GM23338 (cell line): ENCODE measurements around the gene GCH1. TPM values are rescaled to one million over a fixed set of nuclear protein-coding genes. Genes with fewer than 3 reads are reported as not detected.

Experiments used
- ATAC-seq: fragments of 200-7000 bp; cut with Tn5 transposase; 3 replicates; pipeline ENCODE4 v1.9.1; 2020
- DNase-seq: peaks from one replicate; pipeline ENCODE4 v3.0.0-alpha.2; 2015; ENCODE audit warnings: low spot score
- H2AFZ ChIP-seq: fragments of 200-600 bp; sonication (generic); 2 replicates; pipeline ENCODE4 v1.8.0; 2016; ENCODE audit warnings: antibody characterized with exemption, mild to moderate bottlenecking, moderate library complexity
- H3F3A ChIP-seq: fragments of 200-600 bp; sonication (generic); replicated peaks from 2 replicates; pipeline ENCODE4 v1.8.0; 2017; ENCODE audit warnings: antibody characterized with exemption, mixed run types, low read depth
- H3K27ac ChIP-seq: fragments of 200-600 bp; sonication (generic); 2 replicates; pipeline ENCODE4 v1.6.1; 2016; ENCODE audit warnings: low read depth
- H3K27me3 ChIP-seq: fragments of 200-600 bp; sonication (generic); 2 replicates; pipeline ENCODE4 v1.8.0; 2016; ENCODE audit warnings: mild to moderate bottlenecking, mixed run types, moderate library complexity; ENCODE audit not compliant: insufficient read depth
- H3K36me3 ChIP-seq: fragments of 200-600 bp; sonication (generic); 2 replicates; pipeline ENCODE4 v1.8.0; 2016; ENCODE audit warnings: mild to moderate bottlenecking; ENCODE audit not compliant: insufficient read depth
- H3K4me1 ChIP-seq: fragments of 200-600 bp; sonication (generic); 2 replicates; pipeline ENCODE4 v1.8.0; 2016; ENCODE audit warnings: mild to moderate bottlenecking, moderate library complexity; ENCODE audit not compliant: insufficient read depth
- H3K4me2 ChIP-seq: fragments of 200-600 bp; sonication (generic); 2 replicates; pipeline ENCODE4 v1.7.1; 2017; ENCODE audit warnings: mixed run types
- H3K4me3 ChIP-seq: fragments of 200-600 bp; sonication (generic); 2 replicates; pipeline ENCODE4 v1.6.1; 2016; ENCODE audit warnings: mixed run types
- H3K79me2 ChIP-seq: fragments of 200-600 bp; sonication (generic); replicated peaks from 2 replicates; pipeline ENCODE4 v1.8.0; 2017; ENCODE audit warnings: mild to moderate bottlenecking; ENCODE audit not compliant: insufficient read depth
- H3K9me2 ChIP-seq: fragments of 200-600 bp; sonication (generic); 2 replicates; pipeline ENCODE4 v1.8.0; 2017; ENCODE audit not compliant: insufficient read depth
- H4K20me1 ChIP-seq: fragments of 200-600 bp; sonication (generic); replicated peaks from 2 replicates; pipeline ENCODE4 v1.8.0; 2017; ENCODE audit warnings: mild to moderate bottlenecking; ENCODE audit not compliant: insufficient read depth
- H3K27ac Mint-ChIP-seq: 2 replicates; pipeline ENCODE4 v1.8.0; 2020; ENCODE audit warnings: inconsistent platforms, mild to moderate bottlenecking, moderate library complexity, mixed read lengths
- H3K27me3 Mint-ChIP-seq: 3 replicates; pipeline ENCODE4 v1.8.0; 2022; ENCODE audit warnings: low read depth, mild to moderate bottlenecking, moderate library complexity, mixed read lengths, inconsistent platforms; ENCODE audit not compliant: insufficient read depth, poor library complexity
- H3K36me3 Mint-ChIP-seq: 3 replicates; pipeline ENCODE4 v1.8.0; 2021; ENCODE audit warnings: low read depth, mild to moderate bottlenecking, inconsistent platforms, moderate library complexity, mixed read lengths
- H3K4me1 Mint-ChIP-seq: 3 replicates; pipeline ENCODE4 v1.8.0; 2020; ENCODE audit warnings: mild to moderate bottlenecking, inconsistent platforms, mixed read lengths
- H3K4me3 Mint-ChIP-seq: 3 replicates; pipeline ENCODE4 v1.8.0; 2021; ENCODE audit warnings: moderate library complexity, mild to moderate bottlenecking, inconsistent platforms, mixed read lengths
- H3K9me3 Mint-ChIP-seq: 3 replicates; pipeline ENCODE4 v1.8.0; 2020; ENCODE audit warnings: moderate library complexity, mild to moderate bottlenecking, inconsistent platforms, mixed read lengths
- CREB1 ChIP-seq: fragments of 250-450 bp; sonication (Bioruptor Pico); IDR thresholded peaks from 2 replicates; pipeline ENCODE4 v1.5.0; 2020; ENCODE audit warnings: low read depth, mild to moderate bottlenecking, moderate library complexity
- EZH2 ChIP-seq: fragments of 200-600 bp; sonication (generic); IDR thresholded peaks from one replicate; pipeline ENCODE4 v1.8.0; 2017; ENCODE audit warnings: antibody characterized with exemption, mild to moderate bottlenecking, low read depth; ENCODE audit not compliant: unreplicated experiment
- EZH2phosphoT487 ChIP-seq: fragments of 200-600 bp; sonication (generic); IDR thresholded peaks from one replicate; pipeline ENCODE4 v1.8.1; 2018; ENCODE audit warnings: antibody characterized with exemption; ENCODE audit not compliant: unreplicated experiment
- JUNB ChIP-seq: IDR thresholded peaks from one replicate; pipeline ENCODE4 v1.6.1; 2016; ENCODE audit warnings: antibody characterized with exemption; ENCODE audit not compliant: unreplicated experiment
- NANOG ChIP-seq: IDR thresholded peaks from 2 replicates; pipeline ENCODE4 v1.6.1; 2016; ENCODE audit warnings: antibody characterized with exemption, borderline replicate concordance
- POLR2AphosphoS5 ChIP-seq: IDR thresholded peaks from 2 replicates; pipeline ENCODE4 v1.6.1; 2016; ENCODE audit warnings: antibody characterized with exemption, low read depth
- ZNF331 ChIP-seq: fragments of 250-450 bp; sonication (Bioruptor Pico); IDR thresholded peaks from 2 replicates; pipeline ENCODE4 v1.5.0; 2020; ENCODE audit warnings: low read depth, mild to moderate bottlenecking, moderate library complexity
- polyA plus RNA-seq: library from polyadenylated mRNA; unstranded; fragments of >200 nt; fragmentation: Nextera tagmentation; extraction: Ambion mirVana; gene quantifications from 2 replicates; pipeline ENCODE4 v1.2.1, GENCODE V29; 2016
- total RNA-seq: library from RNA; depleted of rRNA; stranded (reverse); fragments of >200 nt; shearing (Covaris generic); gene quantifications from 2 replicates; pipeline ENCODE4 v1.2.3, GENCODE V29; 2014
- TF ChIP-seq, protein P1 (sequence below): fragments of 250-450 bp; sonication (Bioruptor Pico); IDR thresholded peaks from 2 replicates; pipeline ENCODE4 v1.5.0; 2020; ENCODE audit warnings: mild to moderate bottlenecking, moderate library complexity
- TF ChIP-seq, protein P2 (sequence below): IDR thresholded peaks from 2 replicates; pipeline ENCODE4 v1.6.1; 2016; ENCODE audit warnings: antibody characterized with exemption
- TF ChIP-seq, protein P3 (sequence below): IDR thresholded peaks from one replicate; pipeline ENCODE4 v1.6.1; 2018; ENCODE audit warnings: antibody characterized with exemption; ENCODE audit not compliant: unreplicated experiment

Gene GCH1
- total and polyA plus RNA-seq, 2 experiments from 2014 or later: 8.7 to 15.0 TPM

DNA sequence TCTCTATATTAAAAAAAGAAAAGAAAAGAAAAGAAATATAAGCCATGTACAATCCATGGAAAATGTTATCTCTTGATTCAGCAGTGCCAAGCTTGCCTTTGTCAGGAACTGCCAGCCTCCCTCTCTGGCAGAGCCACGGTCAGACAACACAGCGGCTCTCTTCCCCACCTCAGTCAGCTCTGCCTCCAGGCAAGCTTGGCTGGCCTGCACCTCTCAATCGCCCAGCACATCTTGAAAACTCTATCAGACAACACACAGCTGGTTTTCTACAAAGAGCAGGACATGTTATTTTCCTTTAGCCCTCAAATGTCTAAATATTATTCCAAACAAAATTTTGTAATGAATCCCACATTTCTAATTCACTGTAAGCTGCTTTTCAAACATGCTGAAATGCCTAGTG lies 20.0 kb upstream of the GCH1 start:
- no peaks in the 10 kb centered on the region for H3K36me3 Mint-ChIP-seq
- ATAC-seq (peak; percentile 34; the same call in 2 of the 3 replicates), DNase-seq (no peak)
- no peak overlapping the region for H3K4me2 ChIP-seq
- no peaks in the 10 kb centered on the region for H3K79me2 ChIP-seq
- H2AFZ ChIP-seq: no peak overlapping the region
- no peaks in the 10 kb centered on the region for H3K27me3 ChIP-seq
- no peaks in the 10 kb centered on the region for H4K20me1 ChIP-seq
- TF ChIP-seq CREB1: no peak
- TF ChIP-seq, protein P1, sequence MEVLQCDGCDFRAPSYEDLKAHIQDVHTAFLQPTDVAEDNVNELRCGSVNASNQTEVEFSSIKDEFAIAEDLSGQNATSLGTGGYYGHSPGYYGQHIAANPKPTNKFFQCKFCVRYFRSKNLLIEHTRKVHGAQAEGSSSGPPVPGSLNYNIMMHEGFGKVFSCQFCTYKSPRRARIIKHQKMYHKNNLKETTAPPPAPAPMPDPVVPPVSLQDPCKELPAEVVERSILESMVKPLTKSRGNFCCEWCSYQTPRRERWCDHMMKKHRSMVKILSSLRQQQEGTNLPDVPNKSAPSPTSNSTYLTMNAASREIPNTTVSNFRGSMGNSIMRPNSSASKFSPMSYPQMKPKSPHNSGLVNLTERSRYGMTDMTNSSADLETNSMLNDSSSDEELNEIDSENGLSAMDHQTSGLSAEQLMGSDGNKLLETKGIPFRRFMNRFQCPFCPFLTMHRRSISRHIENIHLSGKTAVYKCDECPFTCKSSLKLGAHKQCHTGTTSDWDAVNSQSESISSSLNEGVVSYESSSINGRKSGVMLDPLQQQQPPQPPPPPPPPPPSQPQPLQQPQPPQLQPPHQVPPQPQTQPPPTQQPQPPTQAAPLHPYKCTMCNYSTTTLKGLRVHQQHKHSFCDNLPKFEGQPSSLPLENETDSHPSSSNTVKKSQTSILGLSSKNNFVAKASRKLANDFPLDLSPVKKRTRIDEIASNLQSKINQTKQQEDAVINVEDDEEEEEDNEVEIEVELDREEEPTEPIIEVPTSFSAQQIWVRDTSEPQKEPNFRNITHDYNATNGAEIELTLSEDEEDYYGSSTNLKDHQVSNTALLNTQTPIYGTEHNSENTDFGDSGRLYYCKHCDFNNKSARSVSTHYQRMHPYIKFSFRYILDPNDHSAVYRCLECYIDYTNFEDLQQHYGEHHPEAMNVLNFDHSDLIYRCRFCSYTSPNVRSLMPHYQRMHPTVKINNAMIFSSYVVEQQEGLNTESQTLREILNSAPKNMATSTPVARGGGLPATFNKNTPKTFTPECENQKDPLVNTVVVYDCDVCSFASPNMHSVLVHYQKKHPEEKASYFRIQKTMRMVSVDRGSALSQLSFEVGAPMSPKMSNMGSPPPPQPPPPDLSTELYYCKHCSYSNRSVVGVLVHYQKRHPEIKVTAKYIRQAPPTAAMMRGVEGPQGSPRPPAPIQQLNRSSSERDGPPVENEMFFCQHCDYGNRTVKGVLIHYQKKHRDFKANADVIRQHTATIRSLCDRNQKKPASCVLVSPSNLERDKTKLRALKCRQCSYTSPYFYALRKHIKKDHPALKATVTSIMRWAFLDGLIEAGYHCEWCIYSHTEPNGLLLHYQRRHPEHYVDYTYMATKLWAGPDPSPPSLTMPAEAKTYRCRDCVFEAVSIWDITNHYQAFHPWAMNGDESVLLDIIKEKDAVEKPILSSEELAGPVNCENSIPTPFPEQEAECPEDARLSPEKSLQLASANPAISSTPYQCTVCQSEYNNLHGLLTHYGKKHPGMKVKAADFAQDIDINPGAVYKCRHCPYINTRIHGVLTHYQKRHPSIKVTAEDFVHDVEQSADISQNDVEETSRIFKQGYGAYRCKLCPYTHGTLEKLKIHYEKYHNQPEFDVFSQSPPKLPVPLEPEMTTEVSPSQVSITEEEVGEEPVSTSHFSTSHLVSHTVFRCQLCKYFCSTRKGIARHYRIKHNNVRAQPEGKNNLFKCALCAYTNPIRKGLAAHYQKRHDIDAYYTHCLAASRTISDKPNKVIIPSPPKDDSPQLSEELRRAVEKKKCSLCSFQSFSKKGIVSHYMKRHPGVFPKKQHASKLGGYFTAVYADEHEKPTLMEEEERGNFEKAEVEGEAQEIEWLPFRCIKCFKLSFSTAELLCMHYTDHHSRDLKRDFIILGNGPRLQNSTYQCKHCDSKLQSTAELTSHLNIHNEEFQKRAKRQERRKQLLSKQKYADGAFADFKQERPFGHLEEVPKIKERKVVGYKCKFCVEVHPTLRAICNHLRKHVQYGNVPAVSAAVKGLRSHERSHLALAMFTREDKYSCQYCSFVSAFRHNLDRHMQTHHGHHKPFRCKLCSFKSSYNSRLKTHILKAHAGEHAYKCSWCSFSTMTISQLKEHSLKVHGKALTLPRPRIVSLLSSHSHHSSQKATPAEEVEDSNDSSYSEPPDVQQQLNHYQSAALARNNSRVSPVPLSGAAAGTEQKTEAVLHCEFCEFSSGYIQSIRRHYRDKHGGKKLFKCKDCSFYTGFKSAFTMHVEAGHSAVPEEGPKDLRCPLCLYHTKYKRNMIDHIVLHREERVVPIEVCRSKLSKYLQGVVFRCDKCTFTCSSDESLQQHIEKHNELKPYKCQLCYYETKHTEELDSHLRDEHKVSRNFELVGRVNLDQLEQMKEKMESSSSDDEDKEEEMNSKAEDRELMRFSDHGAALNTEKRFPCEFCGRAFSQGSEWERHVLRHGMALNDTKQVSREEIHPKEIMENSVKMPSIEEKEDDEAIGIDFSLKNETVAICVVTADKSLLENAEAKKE (CRISPR knock-in tag): no peak
- TF ChIP-seq, protein P2, sequence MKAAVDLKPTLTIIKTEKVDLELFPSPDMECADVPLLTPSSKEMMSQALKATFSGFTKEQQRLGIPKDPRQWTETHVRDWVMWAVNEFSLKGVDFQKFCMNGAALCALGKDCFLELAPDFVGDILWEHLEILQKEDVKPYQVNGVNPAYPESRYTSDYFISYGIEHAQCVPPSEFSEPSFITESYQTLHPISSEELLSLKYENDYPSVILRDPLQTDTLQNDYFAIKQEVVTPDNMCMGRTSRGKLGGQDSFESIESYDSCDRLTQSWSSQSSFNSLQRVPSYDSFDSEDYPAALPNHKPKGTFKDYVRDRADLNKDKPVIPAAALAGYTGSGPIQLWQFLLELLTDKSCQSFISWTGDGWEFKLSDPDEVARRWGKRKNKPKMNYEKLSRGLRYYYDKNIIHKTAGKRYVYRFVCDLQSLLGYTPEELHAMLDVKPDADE: no peak
- TF ChIP-seq, protein P3, sequence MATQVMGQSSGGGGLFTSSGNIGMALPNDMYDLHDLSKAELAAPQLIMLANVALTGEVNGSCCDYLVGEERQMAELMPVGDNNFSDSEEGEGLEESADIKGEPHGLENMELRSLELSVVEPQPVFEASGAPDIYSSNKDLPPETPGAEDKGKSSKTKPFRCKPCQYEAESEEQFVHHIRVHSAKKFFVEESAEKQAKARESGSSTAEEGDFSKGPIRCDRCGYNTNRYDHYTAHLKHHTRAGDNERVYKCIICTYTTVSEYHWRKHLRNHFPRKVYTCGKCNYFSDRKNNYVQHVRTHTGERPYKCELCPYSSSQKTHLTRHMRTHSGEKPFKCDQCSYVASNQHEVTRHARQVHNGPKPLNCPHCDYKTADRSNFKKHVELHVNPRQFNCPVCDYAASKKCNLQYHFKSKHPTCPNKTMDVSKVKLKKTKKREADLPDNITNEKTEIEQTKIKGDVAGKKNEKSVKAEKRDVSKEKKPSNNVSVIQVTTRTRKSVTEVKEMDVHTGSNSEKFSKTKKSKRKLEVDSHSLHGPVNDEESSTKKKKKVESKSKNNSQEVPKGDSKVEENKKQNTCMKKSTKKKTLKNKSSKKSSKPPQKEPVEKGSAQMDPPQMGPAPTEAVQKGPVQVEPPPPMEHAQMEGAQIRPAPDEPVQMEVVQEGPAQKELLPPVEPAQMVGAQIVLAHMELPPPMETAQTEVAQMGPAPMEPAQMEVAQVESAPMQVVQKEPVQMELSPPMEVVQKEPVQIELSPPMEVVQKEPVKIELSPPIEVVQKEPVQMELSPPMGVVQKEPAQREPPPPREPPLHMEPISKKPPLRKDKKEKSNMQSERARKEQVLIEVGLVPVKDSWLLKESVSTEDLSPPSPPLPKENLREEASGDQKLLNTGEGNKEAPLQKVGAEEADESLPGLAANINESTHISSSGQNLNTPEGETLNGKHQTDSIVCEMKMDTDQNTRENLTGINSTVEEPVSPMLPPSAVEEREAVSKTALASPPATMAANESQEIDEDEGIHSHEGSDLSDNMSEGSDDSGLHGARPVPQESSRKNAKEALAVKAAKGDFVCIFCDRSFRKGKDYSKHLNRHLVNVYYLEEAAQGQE: no peak
- TF ChIP-seq NANOG: no peak
- TF ChIP-seq EZH2phosphoT487: no peak
- no peak for TF ChIP-seq POLR2AphosphoS5
- TF ChIP-seq JUNB: no peak
- TF ChIP-seq EZH2: no peak
- TF ChIP-seq ZNF331 (CRISPR knock-in tag): no peak
- no peak overlapping the region for H3K27ac ChIP-seq
- no peaks in the 10 kb centered on the region; the same call in 2 of the 3 replicates for H3K4me1 Mint-ChIP-seq
- H3K9me2 ChIP-seq: no peaks in the 10 kb centered on the region
- no peak overlapping the region for H3K4me3 Mint-ChIP-seq
- no peaks in the 10 kb centered on the region for H3F3A ChIP-seq
- peaks cover 4% of the 10 kb centered on the region for H3K27me3 Mint-ChIP-seq
- H3K36me3 ChIP-seq: no peaks in the 10 kb centered on the region
- no peak overlapping the region for H3K4me3 ChIP-seq
- H3K27ac Mint-ChIP-seq: no peak overlapping the region
- no peaks in the 10 kb centered on the region for H3K4me1 ChIP-seq
- no peaks in the 10 kb centered on the region for H3K9me3 Mint-ChIP-seq
